ENCODE results near the gene NCF2.

The NCF2 gene

GRCh38 chr1:183611021-183611420 is 20.8 kb upstream of the NCF2 start:
- DNase-seq: no peak

GRCh38 chr1:183609759-183610452 is 19.6 kb upstream of the NCF2 start:
- DNase-seq: peak; percentile 18

GRCh38 chr1:183609313-183609712 is 19.1 kb upstream of the NCF2 start:
- peak; percentile 34 for DNase-seq

DNA sequence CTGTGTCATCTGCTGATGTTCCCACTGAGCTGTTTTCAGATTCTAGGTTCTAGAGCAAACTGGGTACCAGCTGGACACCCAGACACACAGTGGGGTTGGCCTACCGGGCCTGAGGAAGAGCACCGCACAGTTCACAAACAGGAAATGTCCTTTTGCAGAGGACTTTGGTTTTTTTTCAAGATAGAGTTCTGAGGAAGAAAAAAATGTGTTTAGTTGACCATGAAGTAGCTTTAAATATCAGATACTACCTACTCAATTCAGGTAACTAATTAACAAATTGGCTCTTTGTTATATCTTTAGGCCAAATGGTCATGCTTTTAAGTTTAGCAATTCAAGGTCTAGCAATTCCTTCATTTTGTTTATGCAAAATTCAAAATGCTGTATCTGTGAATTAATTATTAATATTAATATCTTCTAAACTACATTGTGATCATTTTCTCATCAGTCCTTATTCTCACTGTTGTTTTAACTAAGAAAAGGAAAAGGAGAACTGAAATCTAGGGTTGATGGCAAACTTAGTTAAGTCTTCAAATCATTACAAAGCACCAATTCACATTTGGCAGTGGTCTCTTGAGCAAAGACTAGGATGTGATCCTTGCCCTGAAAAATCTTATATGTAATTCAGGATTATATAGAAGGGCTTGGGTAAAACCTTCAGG is 17.2 kb upstream of the NCF2 start:
- no peak for DNase-seq

DNA sequence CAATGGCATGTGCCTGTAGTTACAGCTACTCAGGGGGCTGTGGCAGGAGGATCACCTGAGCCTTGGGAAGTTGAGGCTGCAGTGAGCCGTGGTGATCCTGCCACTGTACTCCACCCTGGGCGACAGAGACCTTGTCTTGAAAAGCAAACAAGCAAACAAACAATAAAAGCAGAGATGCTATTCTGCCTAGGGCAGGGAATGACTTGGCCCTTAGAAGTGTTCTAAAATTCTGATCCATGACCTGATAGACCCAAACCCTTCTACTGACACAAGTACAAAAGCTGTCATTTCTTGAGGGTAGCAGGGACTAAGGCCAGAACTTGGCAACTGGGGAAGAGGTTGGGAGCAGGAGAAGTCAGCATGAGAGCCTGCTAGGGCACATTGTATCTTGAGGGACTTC is 15.6 kb upstream of the NCF2 start:
- no peak for DNase-seq

GRCh38 chr1:183604815-183605214 is 14.6 kb upstream of the NCF2 start:
- DNase-seq: no peak

DNA sequence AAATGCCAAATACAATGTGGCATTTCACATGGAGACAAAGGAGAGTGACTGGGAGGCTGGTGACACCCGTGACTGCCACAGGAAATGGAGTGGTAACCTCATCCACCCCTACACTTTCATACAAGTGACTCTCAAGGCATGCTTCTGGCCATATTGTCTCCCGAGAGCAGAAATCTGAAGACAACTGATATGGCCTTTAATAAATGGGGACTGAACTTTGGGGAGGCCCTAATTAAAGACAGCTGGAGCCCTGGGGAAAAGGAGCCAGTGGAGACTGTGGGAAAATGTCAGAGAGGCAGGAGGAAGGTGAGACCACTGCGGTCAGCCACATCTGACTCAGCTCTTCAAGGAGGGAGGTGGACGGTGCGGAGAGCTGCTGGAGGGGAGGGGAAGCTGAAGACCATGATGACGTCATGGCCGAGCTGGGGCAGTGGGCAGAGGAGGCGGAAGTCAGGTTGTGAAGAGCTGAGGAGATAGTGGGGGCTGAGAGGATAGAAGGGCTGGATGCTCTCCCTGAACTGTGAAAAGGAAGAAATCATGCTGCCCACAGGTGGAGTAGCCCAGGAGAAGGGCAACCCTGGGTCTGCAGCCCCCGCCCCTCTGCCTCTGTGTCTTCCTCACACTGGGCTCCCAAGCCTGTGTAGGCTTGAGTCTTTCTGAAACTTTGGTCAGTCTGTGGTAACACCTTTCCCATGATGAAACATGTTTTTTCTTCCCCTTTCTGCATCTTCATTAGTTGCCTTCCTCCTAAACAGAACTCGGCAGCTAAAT is 14.0 kb upstream of the NCF2 start:
- DNase-seq: no peak

GRCh38 chr1:183602510-183602909 is 12.3 kb upstream of the NCF2 start:
- no peak for DNase-seq

- no peak for DNase-seq
Observed at GRCh38 chr1:183600634-183601033, 10.4 kb upstream of the NCF2 start.

DNA sequence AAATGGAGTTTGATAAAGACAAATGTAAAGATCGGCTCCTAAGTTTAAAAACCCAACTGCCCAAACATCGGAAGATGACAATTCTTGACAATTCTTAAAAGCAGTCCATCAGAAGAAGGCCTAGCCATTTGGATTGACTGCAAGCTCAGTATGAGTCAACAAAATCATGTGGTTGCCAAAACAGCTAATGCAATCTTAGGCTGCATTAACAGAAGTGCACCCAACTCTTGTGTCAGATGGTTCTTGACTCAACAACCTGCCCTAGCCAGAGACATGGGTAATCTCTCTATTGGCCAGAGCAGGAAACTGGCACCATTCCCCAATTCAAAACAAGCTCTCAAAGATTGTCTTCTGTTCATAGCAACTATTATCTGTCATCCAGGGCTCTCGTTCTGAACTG is 9.9 kb upstream of the NCF2 start:
- no peak for DNase-seq

DNA sequence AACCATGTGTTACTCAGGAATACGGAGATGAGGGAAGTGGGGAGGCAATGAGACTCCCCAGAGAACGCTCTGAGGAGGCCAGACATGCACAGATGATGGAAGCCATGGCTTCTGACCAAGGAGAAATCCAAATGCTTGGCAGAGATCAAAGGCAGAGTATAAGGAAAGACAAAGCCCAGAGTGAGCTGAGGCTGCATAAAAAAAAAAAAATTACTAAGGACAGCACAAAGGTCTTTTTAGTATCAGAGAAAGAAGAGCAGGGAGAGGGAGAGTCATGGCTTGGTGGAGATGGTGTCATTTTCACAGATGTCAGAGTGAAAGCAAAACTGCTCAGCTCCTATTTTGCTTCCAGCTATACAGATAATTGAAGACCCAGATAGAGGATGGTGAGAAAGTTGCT is 8.1 kb upstream of the NCF2 start:
- no peak for DNase-seq

DNA sequence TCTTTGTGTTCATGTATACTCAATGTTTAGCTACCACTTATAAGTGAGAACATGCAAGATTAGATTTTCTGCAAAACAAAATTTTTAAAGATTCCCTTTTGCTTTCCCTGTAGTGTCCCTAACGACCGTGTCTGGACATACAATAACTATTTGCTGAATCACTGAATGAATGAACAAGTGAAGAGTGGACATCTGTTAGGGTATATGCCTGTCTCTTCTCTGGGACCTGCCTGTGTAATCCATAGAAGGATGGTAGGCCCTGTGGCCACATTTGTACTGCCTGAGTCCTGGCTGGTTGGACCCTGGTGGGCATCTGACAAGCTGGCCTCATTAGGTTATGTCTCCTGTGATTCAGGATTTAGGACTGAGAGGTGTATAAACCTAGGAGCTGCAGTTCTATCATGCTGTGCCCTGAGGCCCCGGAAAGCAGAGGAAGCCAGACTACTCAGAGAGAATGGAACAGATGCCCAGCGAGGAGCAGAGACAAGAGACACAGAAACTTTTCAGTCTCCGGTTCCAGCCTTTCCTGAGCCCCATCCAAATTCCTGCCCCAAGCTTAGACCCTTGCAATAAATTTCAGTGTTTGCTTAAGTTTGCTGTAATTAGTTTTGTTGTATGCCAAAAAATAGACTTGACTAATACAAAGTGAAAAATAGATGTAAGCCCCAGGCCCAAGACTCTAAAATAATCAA is 7.5 kb upstream of the NCF2 start:
- DNase-seq: no peak

DNA sequence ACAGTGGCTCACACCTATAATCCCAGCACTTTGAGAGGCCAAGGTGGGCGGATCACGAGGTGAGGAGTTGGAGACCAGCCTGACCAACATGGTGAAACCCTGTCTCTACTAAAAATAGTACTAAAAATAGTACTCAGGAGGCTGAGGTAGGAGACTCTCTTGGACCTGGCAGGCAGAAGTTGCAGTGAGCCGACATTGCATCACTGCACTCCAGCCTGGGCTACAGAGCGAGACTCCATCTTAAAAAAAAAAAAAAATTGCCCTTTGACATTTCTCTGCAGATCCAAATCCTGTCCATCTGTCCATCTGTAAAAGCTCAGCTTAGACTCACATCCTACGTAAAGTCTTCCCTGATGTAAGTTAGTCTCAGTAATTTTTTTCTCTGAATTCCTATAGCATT is 6.2 kb upstream of the NCF2 start:
- no peak for DNase-seq

DNA sequence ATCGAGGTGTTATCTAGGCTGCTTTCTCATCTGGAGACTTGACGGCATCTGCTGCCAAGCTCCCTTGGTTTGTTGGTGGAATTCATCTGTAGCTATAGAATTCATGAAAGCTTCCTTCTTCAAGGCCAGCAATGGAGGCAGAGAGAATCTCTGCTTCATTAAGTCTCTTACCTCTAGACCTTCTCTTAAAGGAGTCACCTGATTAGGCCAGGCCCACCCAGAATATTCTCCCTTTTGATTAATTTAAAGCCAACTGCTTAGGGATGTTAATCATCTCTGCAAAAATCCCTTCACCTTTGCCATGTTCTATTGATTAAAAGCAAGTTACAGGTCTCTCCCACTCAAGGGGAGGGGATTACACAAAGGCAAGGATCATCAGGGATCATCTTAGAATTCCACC is 5.3 kb upstream of the NCF2 start:
- DNase-seq: no peak

- no peak for DNase-seq
Observed at GRCh38 chr1:183593356-183593755, 3.1 kb upstream of the NCF2 start.

GRCh38 chr1:183592733-183593132 is 2.5 kb upstream of the NCF2 start:
- DNase-seq: no peak

DNA sequence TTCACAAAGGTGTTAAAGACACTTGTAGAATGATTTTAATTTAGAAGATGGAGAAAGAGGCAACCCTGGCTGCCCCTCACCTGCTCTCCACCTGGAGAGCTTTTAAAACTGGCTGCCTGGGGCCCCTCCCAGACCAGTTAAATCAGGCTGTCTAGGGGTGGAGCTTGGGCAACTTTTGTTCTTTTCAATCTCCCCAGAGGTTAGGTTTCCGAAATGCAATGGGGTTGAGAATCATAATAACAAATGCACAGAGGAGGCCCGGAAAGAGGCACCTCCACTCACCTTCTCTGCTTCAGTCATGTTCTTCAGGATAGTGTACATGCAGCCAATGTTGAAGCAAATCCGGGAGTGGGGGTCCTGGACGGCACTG is 400 bp downstream of the NCF2 start:
- no peak for DNase-seq

GRCh38 chr1:183589384-183589783 is 875 bp downstream of the NCF2 start:
- DNase-seq: no peak

GRCh38 chr1:183588827-183589226 is 1.4 kb downstream of the NCF2 start:
- no peak for DNase-seq

DNA sequence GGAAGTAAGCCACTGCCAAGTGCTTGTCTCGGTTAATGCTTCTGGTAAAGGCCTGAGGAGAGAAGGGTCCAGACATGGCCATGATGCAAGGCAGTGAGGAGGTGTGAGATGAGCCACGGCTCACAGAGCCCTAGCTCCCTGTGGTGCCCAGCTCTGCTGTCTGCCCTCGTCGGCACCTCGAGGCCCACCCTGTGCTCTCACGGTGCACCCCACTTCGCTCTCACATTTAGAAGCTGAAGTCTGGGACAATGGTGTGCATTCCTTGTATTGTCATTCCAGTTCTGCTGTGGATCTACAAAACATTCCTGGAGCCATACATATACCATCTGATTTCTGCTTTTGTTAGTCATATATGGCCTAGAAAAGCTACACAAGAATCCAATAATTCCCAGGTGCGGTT is 3.3 kb downstream of the NCF2 start:
- DNase-seq: no peak

GRCh38 chr1:183586455-183586854 is 3.8 kb downstream of the NCF2 start:
- DNase-seq: no peak

- no peak for DNase-seq
Observed at GRCh38 chr1:183585038-183585437, 5.2 kb downstream of the NCF2 start.

- no peak for DNase-seq
Observed at GRCh38 chr1:183584147-183584546, 6.1 kb downstream of the NCF2 start.

DNA sequence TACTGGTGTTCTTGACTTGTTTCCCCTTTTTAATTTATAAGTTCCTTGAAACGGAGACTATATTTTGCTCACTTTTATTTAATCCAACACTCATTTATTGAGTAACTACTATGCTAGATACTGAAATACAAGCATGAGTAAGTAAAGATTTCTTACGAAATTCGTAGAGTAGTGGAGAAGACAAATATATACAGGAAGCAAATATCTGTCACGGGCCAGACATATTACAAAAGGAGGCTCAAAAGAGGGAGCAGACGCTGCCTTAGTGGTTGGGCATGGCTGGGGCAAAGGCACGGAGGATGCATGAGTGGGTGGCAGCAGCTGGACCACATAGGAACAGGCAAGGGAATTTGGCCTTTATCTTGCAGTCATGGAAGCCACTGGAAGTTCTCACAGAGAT is 6.8 kb downstream of the NCF2 start:
- no peak for DNase-seq
